Fibroblast of pulmonary artery (primary cell): ENCODE data around the gene MYH10.
"Not testable (repeated sequence)": the region's sequence is repeated elsewhere in the genome, so short reads cannot be mapped to it uniquely, and the experiment has no call there.

Source experiments
- DNase-seq: peaks from one replicate; pipeline ENCODE4 v3.0.0-alpha.2; 2010; ENCODE audit warnings: low read depth
- H3K4me3 ChIP-seq: replicated peaks from 2 replicates; pipeline ENCODE4 v1.5.1; 2011; ENCODE audit warnings: low read depth, mild to moderate bottlenecking, control low read depth, low read length, moderate library complexity
- CTCF ChIP-seq: IDR thresholded peaks from 2 replicates; pipeline ENCODE4 v1.5.1; 2011; ENCODE audit warnings: mild to moderate bottlenecking, control low read depth, low read length, inconsistent platforms; ENCODE audit errors: missing control alignments

The MYH10 gene

GRCh38 chr17:8662076-8662831, 31.7 kb upstream of the MYH10 start:
- no peak for DNase-seq
- TF ChIP-seq CTCF: no peak
- H3K4me3 ChIP-seq: no peak overlapping the region

DNA sequence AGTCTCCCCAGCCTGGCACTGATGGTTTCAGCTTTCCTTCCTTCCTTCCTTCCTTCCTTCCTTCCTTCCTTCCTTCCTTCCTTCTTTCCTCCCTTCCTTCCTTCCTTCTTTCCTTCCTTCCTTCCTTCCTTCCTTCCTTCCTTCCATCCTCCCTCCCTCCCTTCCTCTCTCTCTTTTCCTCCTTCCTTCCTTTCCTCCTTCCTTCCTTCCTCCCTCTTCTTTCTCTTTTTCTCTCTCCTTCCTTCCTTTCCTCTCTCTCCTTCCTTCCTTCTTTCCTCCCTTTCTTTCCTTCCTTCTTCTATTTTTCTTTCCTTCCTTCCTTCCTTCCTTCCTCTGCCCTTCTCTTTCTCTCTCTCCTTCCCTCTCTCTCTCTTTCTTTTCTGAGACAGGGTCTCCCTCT, 30.2 kb upstream of the MYH10 start:
- not testable (repeated sequence) for DNase-seq, H3K4me3 ChIP-seq

- no peak overlapping the region for H3K4me3 ChIP-seq
- TF ChIP-seq CTCF: no peak
- no peak for DNase-seq
Observed at GRCh38 chr17:8659758-8660410, 29.4 kb upstream of the MYH10 start.

GRCh38 chr17:8658810-8659209, 28.3 kb upstream of the MYH10 start:
- DNase-seq: no peak
- no peak for TF ChIP-seq CTCF
- no peak overlapping the region for H3K4me3 ChIP-seq

- TF ChIP-seq CTCF: no peak
- DNase-seq: no peak
- no peak overlapping the region for H3K4me3 ChIP-seq
Observed at GRCh38 chr17:8656693-8657092, 26.2 kb upstream of the MYH10 start.

DNA sequence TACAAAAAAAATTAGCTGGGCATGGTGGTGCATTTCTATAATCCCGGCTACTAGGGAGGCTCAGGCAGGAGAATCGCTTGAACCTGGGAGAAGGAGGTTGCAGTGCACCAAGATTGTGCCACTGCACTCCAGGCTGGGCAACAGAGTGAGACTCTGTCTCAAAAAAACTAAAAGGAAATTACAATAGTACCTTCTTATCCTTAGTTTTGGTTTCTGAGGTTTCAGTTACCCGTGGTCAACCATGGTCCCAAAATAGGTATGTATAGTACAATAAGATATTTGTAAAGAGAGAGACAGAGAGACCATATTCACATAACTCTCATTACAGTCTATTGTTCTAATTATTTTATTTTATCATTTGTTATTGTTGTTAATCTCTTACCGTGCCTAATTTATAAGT, 24.3 kb upstream of the MYH10 start:
- DNase-seq: no peak
- no peak overlapping the region for H3K4me3 ChIP-seq
- TF ChIP-seq CTCF: no peak

- TF ChIP-seq CTCF: no peak
- DNase-seq: no peak
Observed at GRCh38 chr17:8651013-8651412, 20.5 kb upstream of the MYH10 start.

More at GRCh38 chr17:8651013-8651412, 20.5 kb upstream of the MYH10 start:
- no peak overlapping the region for H3K4me3 ChIP-seq
